ENCODE data around the gene WT1. TPM values are rescaled to one million over a fixed set of nuclear protein-coding genes. Genes with fewer than 3 reads are reported as not detected.
A peak's percentile ranks its signal among the peaks of the same experiment; 100 is the strongest.

The WT1 gene
- total and polyA plus RNA-seq, 2 of the 8 experiments (the other 6 are each of a cell fraction or from before 2014, with no cell fraction given), result 0.05 to 0.17 TPM

GRCh38 chr11:32434356-32435151 is 785 bp downstream of the WT1 start (continued):
- TF ChIP-seq CBX8 (IDR thresholded peaks at IDR 0.05; ENCODE audit: borderline replicate concordance, low read depth, low read length) (no peak; the same call in 1 of the 2 replicates), SIRT6 (IDR thresholded peaks at IDR 0.05; ENCODE audit: low read length) (no peak), KDM1A (IDR thresholded peaks at IDR 0.05; ENCODE audit: borderline replicate concordance, low read length) (peak; percentile 89; the same call in 1 of the 2 replicates), TCF12 (IDR thresholded peaks at IDR 0.05; ENCODE audit: low read depth, low read length) (0 out of 2 replicates have a peak, but pooled peaks have one; percentile 31), HDAC2 (IDR thresholded peaks at IDR 0.05; ENCODE audit: borderline replicate concordance in 1 of 2, low read depth in 2 of 2, low read length in 2 of 2) (no peak; a peak in 1 of 4 replicates), RNF2 (IDR thresholded peaks at IDR 0.05; ENCODE audit: borderline replicate concordance, low read depth, low read length, missing control alignments, poor library complexity, severe bottlenecking) (peak; percentile 77), GABPA (IDR thresholded peaks at IDR 0.05; ENCODE audit: borderline replicate concordance, insufficient read depth, low read length) (peak; percentile 10; the same call in 1 of the 2 replicates), RAD21 (IDR thresholded peaks at IDR 0.05 in 1 of 2, conservative IDR thresholded peaks at IDR 0.05 in 1 of 2; ENCODE audit: low read depth in 2 of 2, low read length in 2 of 2) (peak in 1 of 2 experiments; percentile 8; a peak in 1 of 4 replicates), YY1 (IDR thresholded peaks at IDR 0.05; ENCODE audit: low read depth, low read length) (no peak), RFX5 (IDR thresholded peaks at IDR 0.05; ENCODE audit: borderline replicate concordance, low read depth, low read length) (no peak), SP1 (IDR thresholded peaks at IDR 0.05; ENCODE audit: low read depth, low read length) (no peak), JUND (IDR thresholded peaks at IDR 0.05; ENCODE audit: low read length) (no peak), ASH2L (IDR thresholded peaks at IDR 0.05; ENCODE audit: low read length) (peak; percentile 32)

Measured in H1 (cell line).